GM21825 (cell line): ENCODE results near the gene RANBP3L.
"Not testable (repeated sequence)": the region's sequence is repeated elsewhere in the genome, so short reads cannot be mapped to it uniquely, and the experiment has no call there.

Experiments used
- ATAC-seq: cut with Tn5 transposase; IDR thresholded peaks from one replicate; pipeline ENCODE4 v1.9.1; 2021; ENCODE audit warnings: mild to moderate bottlenecking, moderate library complexity; ENCODE audit not compliant: unreplicated experiment

Gene RANBP3L, protein sequence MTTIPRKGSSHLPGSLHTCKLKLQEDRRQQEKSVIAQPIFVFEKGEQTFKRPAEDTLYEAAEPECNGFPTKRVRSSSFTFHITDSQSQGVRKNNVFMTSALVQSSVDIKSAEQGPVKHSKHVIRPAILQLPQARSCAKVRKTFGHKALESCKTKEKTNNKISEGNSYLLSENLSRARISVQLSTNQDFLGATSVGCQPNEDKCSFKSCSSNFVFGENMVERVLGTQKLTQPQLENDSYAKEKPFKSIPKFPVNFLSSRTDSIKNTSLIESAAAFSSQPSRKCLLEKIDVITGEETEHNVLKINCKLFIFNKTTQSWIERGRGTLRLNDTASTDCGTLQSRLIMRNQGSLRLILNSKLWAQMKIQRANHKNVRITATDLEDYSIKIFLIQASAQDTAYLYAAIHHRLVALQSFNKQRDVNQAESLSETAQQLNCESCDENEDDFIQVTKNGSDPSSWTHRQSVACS

DNA sequence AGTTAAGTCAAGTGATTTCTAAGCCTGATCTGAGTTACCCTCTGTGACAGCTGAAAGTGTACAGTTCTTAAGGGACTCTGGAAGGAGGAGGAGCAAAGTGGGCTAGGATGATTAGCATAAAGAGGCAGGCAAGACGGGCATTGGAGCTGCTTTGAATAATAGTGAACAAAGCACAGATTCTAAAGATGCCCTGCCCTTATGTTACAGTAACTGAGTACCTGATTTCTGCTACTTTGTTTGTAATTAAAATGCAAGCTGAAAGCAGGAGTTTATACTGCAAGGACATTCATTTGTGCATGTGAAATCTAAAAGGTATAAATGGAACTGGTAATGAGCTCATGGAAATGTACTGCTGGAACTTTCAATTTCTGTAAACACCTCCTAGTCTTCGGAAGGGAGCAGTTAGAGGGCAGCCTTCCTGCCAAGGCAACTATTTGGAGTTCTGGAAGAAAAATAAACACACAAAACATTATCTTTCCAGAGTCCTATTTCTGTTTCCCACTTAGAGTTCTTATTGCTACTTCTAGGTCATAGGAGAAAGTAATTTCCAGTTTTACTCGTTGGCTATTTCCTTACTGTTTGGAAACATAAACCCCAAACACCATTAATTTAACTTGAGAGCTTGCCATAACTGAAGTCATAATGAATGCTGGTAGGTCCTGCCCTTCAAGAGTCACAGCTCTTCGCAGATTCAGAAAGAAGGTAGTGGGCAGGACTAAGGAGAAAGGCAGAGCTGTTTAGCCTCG, at the start of gene RANBP3L:
Gene RANBP3L, minus strand, starts transcription at position 45 of the 746 bp plus-strand sequence. CDS start 486 bp downstream, outside the sequence.
- ATAC-seq = no peak

- no peak for ATAC-seq
Observed at GRCh38 chr5:36346896-36347690, 45.4 kb upstream of the RANBP3L start.

DNA sequence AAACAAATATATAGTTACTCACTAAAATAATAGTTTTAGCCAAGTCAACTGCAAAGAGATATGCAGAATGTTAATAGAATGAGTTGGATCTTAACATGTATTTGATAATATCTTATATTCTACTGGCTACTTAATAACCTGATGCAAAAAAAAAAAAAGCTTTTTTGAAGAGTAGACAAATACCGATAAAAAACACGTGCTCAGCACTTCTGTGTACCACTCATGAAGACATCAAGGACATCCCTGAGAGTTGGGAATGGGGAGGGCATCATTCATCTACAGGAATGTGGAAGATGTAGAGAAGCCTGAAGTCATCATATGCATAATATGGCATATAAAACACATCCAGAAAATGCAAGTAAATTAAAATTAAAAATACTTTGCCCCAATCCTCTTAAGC, 43.2 kb upstream of the RANBP3L start:
- ATAC-seq = no peak

DNA sequence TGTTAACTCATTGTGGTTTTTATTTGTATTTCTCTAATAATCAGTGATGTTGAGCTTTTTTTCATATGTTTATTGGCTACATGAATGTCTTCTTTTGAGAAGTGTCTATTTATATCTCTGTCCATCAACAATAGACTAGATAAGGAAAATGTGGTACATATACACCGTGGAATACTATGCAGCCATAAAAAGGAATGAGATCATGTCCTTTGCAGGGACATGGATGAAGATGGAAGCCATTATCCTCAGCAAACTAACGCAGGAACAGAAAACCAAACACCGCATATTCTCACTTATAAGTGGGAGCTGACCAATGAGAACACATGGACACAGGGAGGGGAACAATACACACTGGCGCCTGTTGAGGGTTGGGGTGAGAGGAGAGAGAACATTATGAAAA, 40.0 kb upstream of the RANBP3L start:
- ATAC-seq = not testable (repeated sequence)

- no peak for ATAC-seq
Observed at GRCh38 chr5:36337597-36337996, 35.9 kb upstream of the RANBP3L start.

GRCh38 chr5:36334315-36334714, 32.6 kb upstream of the RANBP3L start:
- no peak for ATAC-seq

DNA sequence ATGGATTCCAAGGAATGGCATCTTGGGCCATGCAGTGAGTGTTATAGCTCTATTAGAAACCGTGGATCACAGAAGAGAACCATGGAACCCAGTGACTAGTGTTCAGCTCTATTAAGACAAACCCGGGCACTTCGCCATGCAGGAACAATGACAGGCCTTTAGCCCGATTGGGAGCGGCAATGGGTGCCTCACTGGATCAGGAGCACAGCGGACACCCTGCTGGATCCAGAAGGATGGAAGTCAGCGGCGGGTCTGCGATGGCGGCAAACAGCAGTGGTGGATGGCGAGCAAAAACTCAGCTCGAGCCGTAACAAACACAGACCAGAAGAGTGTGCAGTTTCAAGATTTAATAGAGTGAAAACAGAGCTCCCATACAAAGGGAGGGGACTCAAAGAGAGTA, 31.0 kb upstream of the RANBP3L start:
- ATAC-seq = not testable (repeated sequence)

GRCh38 chr5:36325196-36325595, 23.5 kb upstream of the RANBP3L start:
- no peak for ATAC-seq

GRCh38 chr5:36323926-36324781, 22.5 kb upstream of the RANBP3L start:
- ATAC-seq = no peak

GRCh38 chr5:36312953-36313672, 11.4 kb upstream of the RANBP3L start:
- no peak for ATAC-seq

GRCh38 chr5:36311956-36312355, 10.3 kb upstream of the RANBP3L start:
- ATAC-seq = no peak

- ATAC-seq = no peak
Observed at GRCh38 chr5:36310138-36310537, 8.4 kb upstream of the RANBP3L start.

DNA sequence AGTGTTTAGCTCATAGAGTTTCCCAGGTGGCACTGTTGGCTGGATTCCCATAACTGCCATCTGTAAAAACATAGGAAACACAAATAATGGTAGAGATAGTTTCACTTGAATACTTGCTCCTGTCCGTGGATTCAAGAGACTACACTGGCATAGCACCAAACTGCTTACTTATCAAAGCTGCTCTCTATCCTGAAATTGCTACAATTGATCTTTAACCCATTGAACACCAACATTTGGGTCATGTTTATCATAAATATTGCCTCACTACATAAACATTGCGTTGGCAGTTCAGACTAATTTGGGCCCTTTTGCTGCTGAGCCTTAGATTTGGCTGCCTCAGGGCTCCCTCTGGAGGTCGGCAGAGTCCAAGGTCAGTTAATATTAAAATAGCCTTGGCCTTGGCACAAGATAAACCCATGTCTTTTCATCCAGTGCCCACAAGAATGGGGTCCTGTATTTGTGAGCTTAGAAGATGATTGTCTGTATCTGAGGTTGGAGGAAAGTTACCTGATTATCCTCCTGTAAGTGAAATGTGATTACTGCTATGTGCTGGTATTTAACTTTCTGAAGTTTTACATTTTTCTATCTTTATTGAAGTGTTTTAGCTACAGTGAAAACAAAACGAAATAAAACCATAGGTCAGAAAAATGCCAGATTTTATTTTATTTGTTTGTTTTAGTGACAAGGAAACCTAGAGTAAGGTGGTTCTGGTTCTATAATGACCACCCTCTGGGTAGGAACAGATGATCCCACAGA, 4.0 kb upstream of the RANBP3L start:
- ATAC-seq = no peak

DNA sequence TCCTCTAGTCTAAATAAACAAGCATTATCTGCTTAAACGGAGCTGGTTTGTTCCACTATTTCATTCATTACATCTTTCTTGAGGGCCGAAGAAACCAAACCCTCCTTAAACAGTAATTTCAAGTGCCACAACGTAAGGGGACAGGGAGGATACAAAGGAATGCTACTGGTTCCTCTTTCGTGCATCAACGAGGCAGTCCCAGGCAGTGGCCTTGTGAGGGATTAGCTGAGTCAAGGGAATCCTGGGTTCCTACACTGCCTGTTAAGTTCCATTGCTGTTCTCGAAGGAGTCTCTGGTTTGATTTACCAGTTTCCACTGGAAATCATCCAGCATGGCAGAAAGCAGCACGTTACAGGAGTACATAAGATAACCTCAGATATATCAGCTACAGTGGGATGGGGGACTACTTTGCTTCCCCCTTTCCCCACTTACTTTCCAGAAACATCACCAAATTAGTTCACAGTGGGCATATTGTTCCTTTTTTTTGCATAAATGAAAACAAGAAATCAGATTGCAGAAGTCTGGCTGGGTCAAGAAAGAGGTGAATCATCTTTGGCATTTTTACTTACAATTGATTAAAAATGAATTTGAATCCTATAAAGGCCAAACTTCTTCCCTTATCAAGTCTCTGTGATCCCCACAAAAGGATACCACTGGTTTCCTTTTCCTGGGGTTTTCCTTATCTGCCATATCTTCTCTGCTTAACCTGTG, 2.5 kb upstream of the RANBP3L start:
- no peak for ATAC-seq

- ATAC-seq = no peak
Observed at GRCh38 chr5:36300927-36301540, 668 bp downstream of the RANBP3L start.

- no peak for ATAC-seq
Observed at GRCh38 chr5:36300191-36300926, 1.3 kb downstream of the RANBP3L start.

GRCh38 chr5:36298552-36298951, 3.1 kb downstream of the RANBP3L start:
- no peak for ATAC-seq
